IMR-90 (cell line): Measurements from ENCODE around the gene KLF16. TPM values are rescaled to one million over a fixed set of nuclear protein-coding genes. Genes with fewer than 3 reads are reported as not detected.
A peak's percentile ranks its signal among the peaks of the same experiment; 100 is the strongest.

Experiments
- ATAC-seq: fragments of 200-7000 bp; cut with Tn5 transposase; 2 replicates; pipeline ENCODE4 v1.9.1; 2020; ENCODE audit warnings: low read depth, mild to moderate bottlenecking, moderate library complexity
- BruUV-seq: library from RNA; stranded (reverse); fragments of 400-500 nt; replicated peaks from 2 replicates; lab custom pipeline; 2021; lab: Mats Ljungman, UMichigan
- CTCF ChIA-PET: fragments of 300-600 bp; formaldehyde crosslinking; extraction: SDS; loops from one replicate; lab custom pipeline; 2021; ENCODE audit warnings: antibody characterized with exemption; lab: Yijun Ruan, JAX
- POLR2A ChIA-PET: fragments of 300-600 bp; sonication (Branson Sonifier 250); formaldehyde crosslinking; loops from one replicate; lab custom pipeline; 2022; ENCODE audit warnings: antibody characterized with exemption; ENCODE audit not compliant: unreplicated experiment; lab: Charles Lee
- DNase-seq: peaks from one replicate; pipeline ENCODE4 v3.0.0; 2013
- H2AFZ ChIP-seq: replicated peaks from 2 replicates; pipeline ENCODE3; 2013; ENCODE audit warnings: low read length, mild to moderate bottlenecking; ENCODE audit not compliant: poor library complexity
- H2AK5ac ChIP-seq: 2 replicates; pipeline ENCODE4 v1.6.1; 2013; ENCODE audit warnings: low read depth, low read length, inconsistent platforms
- H2AK9ac ChIP-seq: replicated peaks from 2 replicates; pipeline ENCODE3; 2013; ENCODE audit warnings: mild to moderate bottlenecking, low read depth, low read length, moderate library complexity; ENCODE audit not compliant: poor library complexity
- H2BK120ac ChIP-seq: 2 replicates; pipeline ENCODE4 v1.6.1; 2013; ENCODE audit warnings: low read depth, low read length, inconsistent platforms
- H2BK15ac ChIP-seq: 3 replicates; pipeline ENCODE4 v1.6.1; 2013; ENCODE audit warnings: low read depth, low read length, inconsistent platforms
- H2BK20ac ChIP-seq: 2 replicates; pipeline ENCODE4 v1.6.1; 2013; ENCODE audit warnings: low read depth, mild to moderate bottlenecking, inconsistent platforms, low read length, moderate library complexity
- H2BK5ac ChIP-seq: 2 replicates; pipeline ENCODE4 v1.6.1; 2013; ENCODE audit warnings: mild to moderate bottlenecking, low read depth, low read length, inconsistent platforms; ENCODE audit not compliant: poor library complexity, severe bottlenecking
- H3K14ac ChIP-seq: replicated peaks from 2 replicates; pipeline ENCODE4 v1.6.1; 2013; ENCODE audit warnings: low read depth, low read length, inconsistent platforms
- H3K18ac ChIP-seq: 2 replicates; pipeline ENCODE4 v1.6.1; 2013; ENCODE audit warnings: low read depth, low read length, control low read depth
- H3K23ac ChIP-seq: 2 replicates; pipeline ENCODE4 v1.6.1; 2013; ENCODE audit warnings: low read depth, low read length, inconsistent platforms
- H3K27ac ChIP-seq: 2 replicates; pipeline ENCODE4 v1.5.1; 2013; ENCODE audit warnings: mild to moderate bottlenecking, control low read depth, low read length; ENCODE audit not compliant: insufficient read depth
- H3K27me3 ChIP-seq: 2 replicates; pipeline ENCODE4 v1.6.1; 2013; ENCODE audit warnings: low read length; ENCODE audit not compliant: control insufficient read depth, insufficient read depth
- H3K36me3 ChIP-seq: 2 replicates; pipeline ENCODE4 v1.6.1; 2013; ENCODE audit warnings: low read length, mixed read lengths; ENCODE audit not compliant: control insufficient read depth, insufficient read depth
- H3K4ac ChIP-seq: 2 replicates; pipeline ENCODE4 v1.6.1; 2013; ENCODE audit warnings: low read depth, low read length, inconsistent platforms
- H3K4me1 ChIP-seq: 2 replicates; pipeline ENCODE4 v1.6.1; 2013; ENCODE audit warnings: low read length, mixed read lengths; ENCODE audit not compliant: control insufficient read depth, insufficient read depth
- H3K4me2 ChIP-seq: 2 replicates; pipeline ENCODE4 v1.6.1; 2013; ENCODE audit warnings: low read depth, mild to moderate bottlenecking, control low read depth, low read length, moderate library complexity
- H3K4me3 ChIP-seq: 2 replicates; pipeline ENCODE4 v1.5.1; 2013; ENCODE audit warnings: low read depth, mild to moderate bottlenecking, control low read depth, low read length, moderate library complexity; ENCODE audit not compliant: insufficient read depth
- H3K56ac ChIP-seq: 2 replicates; pipeline ENCODE4 v1.6.1; 2013; ENCODE audit warnings: low read length, inconsistent platforms; ENCODE audit not compliant: insufficient read depth; ENCODE audit errors: extremely low read depth
- H3K79me1 ChIP-seq, 2 experiments: 2 replicates each; pipeline ENCODE4 v1.6.1; 2013; ENCODE audit warnings: low read length in 2 of 2, inconsistent platforms in 1 of 2, low read depth in 1 of 2
- H3K9ac ChIP-seq: 2 replicates; pipeline ENCODE4 v1.6.1; 2013; ENCODE audit warnings: low read depth, low read length, control low read depth
- H3K9me1 ChIP-seq: 2 replicates; pipeline ENCODE4 v1.6.1; 2013; ENCODE audit warnings: low read length, inconsistent platforms; ENCODE audit not compliant: insufficient read depth
- H3K9me3 ChIP-seq: 2 replicates; pipeline ENCODE4 v1.6.1; 2013; ENCODE audit warnings: low read length; ENCODE audit not compliant: control insufficient read depth, insufficient read depth
- H4K20me1 ChIP-seq: 2 replicates; pipeline ENCODE4 v1.6.1; 2013; ENCODE audit warnings: low read length, inconsistent platforms; ENCODE audit not compliant: insufficient read depth
- H4K5ac ChIP-seq: 2 replicates; pipeline ENCODE4 v1.6.1; 2013; ENCODE audit warnings: mild to moderate bottlenecking, low read depth, low read length, control low read depth
- H4K8ac ChIP-seq, 2 experiments: 2 replicates each; pipeline ENCODE4 v1.6.1; 2013; ENCODE audit warnings: low read depth in 2 of 2, low read length in 2 of 2, control low read depth in 1 of 2, inconsistent platforms in 1 of 2
- H4K91ac ChIP-seq: 2 replicates; pipeline ENCODE4 v1.6.1; 2013; ENCODE audit warnings: low read depth, low read length, inconsistent platforms; ENCODE audit not compliant: insufficient read depth
- CHD1 ChIP-seq: IDR thresholded peaks from 2 replicates; pipeline ENCODE4 v1.6.1; 2012; ENCODE audit warnings: low read depth, low read length, improper control_type of control experiment
- MAZ ChIP-seq: IDR thresholded peaks from 2 replicates; pipeline ENCODE4 v1.6.1; 2012; ENCODE audit warnings: low read depth, mild to moderate bottlenecking, low read length, improper control_type of control experiment, moderate library complexity, borderline replicate concordance
- MXI1 ChIP-seq: IDR thresholded peaks from 2 replicates; pipeline ENCODE4 v1.6.1; 2012; ENCODE audit warnings: low read depth, mild to moderate bottlenecking, low read length, moderate library complexity, borderline replicate concordance
- NFE2L2 ChIP-seq: fragments of 150-350 bp; IDR thresholded peaks from 2 replicates; pipeline ENCODE4 v1.6.1; 2016; ENCODE audit warnings: low read depth, mild to moderate bottlenecking, low read length
- POLR2A ChIP-seq: IDR thresholded peaks from 2 replicates; pipeline ENCODE4 v1.6.1; 2012; ENCODE audit warnings: mild to moderate bottlenecking, low read depth, low read length
- USF2 ChIP-seq: fragments of 150-350 bp; IDR thresholded peaks from 2 replicates; pipeline ENCODE4 v1.6.1; 2017; ENCODE audit warnings: mild to moderate bottlenecking, antibody characterized with exemption, low read length, low read depth
- WGBS, 2 experiments: methylation state at CpG; one replicate each; pipeline versions ENCODE4 v1.1.5 to v1.1.7; 2013; ENCODE audit warnings: missing lambda C conversion rate in 2 of 2; ENCODE audit not compliant: insufficient read length in 1 of 2; ENCODE audit errors: extremely low coverage in 2 of 2; 5-methylcytosine and 5-hydroxymethylcytosine counted together
- dilution Hi-C: fragments of 300-500 bp; cut with HindIII; formaldehyde crosslinking; loops from one replicate; pipeline ENCODE4 v1.14.3; 2018; ENCODE audit warnings: low sequenced_read_pairs; ENCODE audit not compliant: unreplicated experiment
- in situ Hi-C: fragments of 300-500 bp; cut with MboI; formaldehyde crosslinking; loops from 3 replicates; pipeline ENCODE4 v1.14.3; 2019; ENCODE audit warnings: low sequenced_read_pairs, inconsistent platforms, mixed read lengths
- intact Hi-C: fragments of 100-400 bp; cut with micrococcal nuclease; formaldehyde crosslinking; loops from 2 replicates; pipeline ENCODE4 v1.10.0; 2022
- polyA plus RNA-seq, 3 experiments: library from polyadenylated mRNA; depleted of rRNA; stranded (reverse); fragments of >200 nt; gene quantifications; 2 replicates each; pipeline ENCODE4 v1.2.3, GENCODE V29; 2012; ENCODE audit warnings: low replicate concordance in 1 of 3
- total RNA-seq: library from RNA; depleted of rRNA; stranded (reverse); fragments of >200 nt; gene quantifications from 2 replicates; pipeline ENCODE4 v1.2.3, GENCODE V29; 2012

Gene KLF16
- total and polyA plus RNA-seq, 2 of the 4 experiments (the other 2 are of a cell fraction): 0.90 to 13.1 TPM

- WGBS, 2 experiments: 0% methylated on average over 42 of the region's 56 CpGs; no CpG with 5 or more reads in 1 of the 2 experiments
- peak overlapping the region in 1 of 2 experiments; percentile 52; a peak in 2 of 4 replicates for H4K8ac ChIP-seq
- H3K79me1 ChIP-seq: peaks cover 4 to 44% of the 10 kb centered on the region in 2 experiments
- H3K9ac ChIP-seq: peak overlapping the region; percentile 97
- peaks cover 24% of the 10 kb centered on the region for H3K4me1 ChIP-seq
- H3K27me3 ChIP-seq: no peaks in the 10 kb centered on the region
- peak overlapping the region; percentile 85 for H2AK5ac ChIP-seq
- peaks cover 18% of the 10 kb centered on the region for H3K9me1 ChIP-seq
- peaks cover 12% of the 10 kb centered on the region; the same call in 1 of the 2 replicates for H3K36me3 ChIP-seq
- H3K4me3 ChIP-seq: peak overlapping the region; percentile 99
- no peak overlapping the region for H3K18ac ChIP-seq
- peak overlapping the region; percentile 99 for H3K4me2 ChIP-seq
- CTCF ChIA-PET: no interaction called here
- peak overlapping the region; percentile 99 for H2AK9ac ChIP-seq
- no peak overlapping the region for H2BK20ac ChIP-seq
- peak overlapping the region; percentile 92 for H3K23ac ChIP-seq
- peak overlapping the region; percentile 63; the same call in 1 of the 2 replicates for H3K14ac ChIP-seq
- TF ChIP-seq NFE2L2 (no peak), CHD1 (0 out of 2 replicates have a peak, but pooled peaks have one; percentile 49), USF2 (no peak), MAZ (0 out of 2 replicates have a peak, but pooled peaks have one; percentile 22), POLR2A (peak; percentile 43; the same call in 1 of the 2 replicates), MXI1 (peak; percentile 10; the same call in 1 of the 2 replicates)
- ATAC-seq (peak; percentile 49), DNase-seq (no peak)
- H2BK5ac ChIP-seq: peak overlapping the region; percentile 49
- no peak overlapping the region for H4K91ac ChIP-seq
- H2AFZ ChIP-seq: peak overlapping the region; percentile 87
- H3K56ac ChIP-seq: peak overlapping the region; percentile 58
- peaks cover 46% of the 10 kb centered on the region for H4K20me1 ChIP-seq
- H3K4ac ChIP-seq: peak overlapping the region; percentile 66
- H3K27ac ChIP-seq: peak overlapping the region; percentile 89
- POLR2A ChIA-PET: interaction anchor here (0.6 kb wide), 1 partner anchor 20 kb away, joined by 7 read pairs; no protein-coding TSS in a partner anchor
- peak overlapping the region; percentile 26; the same call in 1 of the 2 replicates for H4K5ac ChIP-seq
- no peak overlapping the region for H2BK120ac ChIP-seq
- dilution Hi-C loops: no loop called here
- no peaks in the 10 kb centered on the region for H3K9me3 ChIP-seq
- no peak overlapping the region for H2BK15ac ChIP-seq
- intact Hi-C loops: loop anchor here (1.0 kb wide), 1 partner anchor 20 kb away; the partner anchor contains the start of genes ADAT3 and SCAMP4
- in situ Hi-C loops: no loop called here
- BruUV-seq: no TSS peak
Observed at GRCh38 chr19:1884719-1885334, 21.4 kb upstream of the KLF16 start.
